Epidermal melanocyte (primary cell): ENCODE data around the gene RASGEF1C.
"Not testable (repeated sequence)": the region's sequence is repeated elsewhere in the genome, so short reads cannot be mapped to it uniquely, and the experiment has no call there.

Source experiments
- DNase-seq: peaks from one replicate; pipeline ENCODE4 v3.0.0; 2011; ENCODE audit warnings: low spot score; ENCODE audit not compliant: insufficient read length

The RASGEF1C gene

DNA sequence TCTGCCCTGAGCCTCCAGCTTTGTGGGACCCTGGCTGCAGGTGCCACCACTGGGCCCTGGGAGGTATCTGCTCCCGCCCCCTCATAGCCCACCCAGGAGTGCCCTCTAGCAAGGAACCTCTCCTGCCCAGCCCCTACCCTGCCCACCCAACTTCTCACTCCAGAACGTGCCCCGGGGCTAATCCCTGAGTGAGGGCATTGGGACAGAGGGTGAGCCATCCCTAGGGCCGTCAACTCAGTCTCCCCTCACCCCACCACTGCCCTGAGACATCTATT lies 2.7 kb upstream of the RASGEF1C start:
- DNase-seq: no peak

DNA sequence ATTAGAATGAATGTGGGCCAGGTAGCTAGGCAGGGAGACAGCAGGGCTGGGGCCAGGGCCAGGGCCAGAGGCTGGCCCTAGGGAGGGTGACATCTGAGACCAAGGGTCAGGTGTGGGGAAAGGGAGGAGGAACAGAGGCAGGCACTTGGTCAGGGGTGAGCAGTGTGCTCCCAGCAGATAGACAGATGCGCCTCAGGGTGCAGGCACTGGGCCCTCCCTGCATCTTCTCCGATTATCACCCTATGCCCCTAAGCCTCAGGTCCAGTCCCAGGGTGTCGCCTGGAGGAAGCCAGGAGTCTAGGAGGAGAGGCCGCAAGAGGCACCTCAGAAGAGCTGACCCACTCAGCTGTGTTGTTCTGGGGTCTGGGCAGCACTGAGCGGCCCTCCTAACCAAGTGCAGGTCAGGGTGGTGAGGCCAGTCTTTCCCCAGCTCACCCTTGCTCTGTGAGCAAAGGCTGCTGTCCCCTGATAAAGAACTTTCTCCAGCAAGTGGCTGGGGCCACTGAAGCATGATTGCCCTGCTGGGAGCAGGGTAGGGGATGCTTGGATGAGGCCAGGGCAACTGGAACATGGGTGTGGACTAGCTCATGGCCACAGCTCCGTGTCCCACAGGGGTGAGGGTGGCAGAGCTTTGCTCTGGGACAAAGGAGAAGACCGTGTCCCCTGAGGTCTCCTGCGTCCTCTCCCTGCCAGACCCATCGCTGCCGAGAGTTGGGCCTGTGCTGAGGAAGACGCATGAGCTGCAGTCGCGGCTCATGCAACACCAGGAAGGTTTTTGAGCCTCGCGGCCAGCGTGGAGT lies 2.1 kb upstream of the RASGEF1C start:
- no peak for DNase-seq

DNA sequence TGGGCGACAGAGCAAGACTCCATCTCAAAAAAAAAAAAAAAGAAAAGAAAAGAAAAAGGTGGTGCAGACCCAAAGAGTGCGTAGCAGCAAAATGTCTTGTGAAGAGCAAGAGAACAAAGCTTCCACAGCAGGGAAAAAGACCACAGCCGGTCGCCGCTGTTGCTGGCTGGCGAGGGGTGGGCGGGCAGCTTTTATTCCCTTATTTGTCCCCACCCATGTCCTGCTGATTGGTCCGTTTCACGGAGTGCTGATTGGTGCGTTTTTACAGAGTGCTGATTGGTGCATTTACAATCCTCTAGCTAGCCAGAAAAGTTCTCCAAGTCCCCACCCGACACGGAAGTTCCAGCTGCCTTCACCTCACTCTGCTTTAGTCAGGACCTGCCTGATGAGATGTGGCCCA lies 1.1 kb upstream of the RASGEF1C start:
- DNase-seq: not testable (repeated sequence)

GRCh38 chr5:180208435-180209081 lies 453 bp downstream of the RASGEF1C start:
- no peak for DNase-seq

GRCh38 chr5:180208038-180208434 lies 975 bp downstream of the RASGEF1C start:
- no peak for DNase-seq

DNA sequence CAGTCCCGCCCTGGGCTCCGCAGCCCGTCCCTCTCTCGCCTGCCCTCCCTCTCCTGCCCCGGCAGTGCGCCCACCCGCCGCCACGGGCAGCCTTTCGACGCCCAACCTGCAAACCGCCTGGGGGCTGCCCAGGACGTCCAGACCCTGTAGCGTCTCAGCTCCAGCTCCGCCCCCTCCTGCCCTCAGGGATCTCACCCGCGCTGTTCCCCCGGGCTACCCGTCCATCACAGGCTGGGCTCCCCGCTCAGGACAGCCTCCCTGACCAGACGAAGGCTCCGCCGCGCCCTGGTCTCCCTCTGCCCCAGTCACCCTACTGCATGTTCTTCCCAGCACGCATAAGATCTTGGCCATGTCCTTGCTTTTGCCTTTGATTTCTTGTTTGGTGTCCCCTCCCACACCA lies 1.4 kb downstream of the RASGEF1C start:
- DNase-seq: no peak

- no peak for DNase-seq
Observed at GRCh38 chr5:180206993-180207392, 2.0 kb downstream of the RASGEF1C start.

DNA sequence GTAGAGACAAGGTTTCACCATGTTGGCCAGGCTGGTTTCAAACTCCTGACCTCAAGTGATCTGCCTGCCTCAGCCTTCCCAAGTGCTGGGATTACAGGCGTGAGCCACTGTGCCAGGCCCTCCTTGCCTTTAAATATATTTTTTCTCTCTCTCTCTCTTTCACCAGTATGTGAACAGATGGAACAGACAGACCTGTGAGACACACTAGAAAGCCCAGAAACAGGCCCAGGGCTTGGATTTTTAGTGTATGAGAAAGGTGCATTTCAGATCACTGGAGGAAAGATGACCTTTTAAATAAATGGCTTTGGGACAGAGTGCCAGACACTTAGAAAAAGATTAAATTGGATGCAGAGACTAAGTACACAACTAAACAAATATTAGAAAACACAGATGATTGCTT lies 3.1 kb downstream of the RASGEF1C start:
- no peak for DNase-seq

- no peak for DNase-seq
Observed at GRCh38 chr5:180204276-180204819, 4.7 kb downstream of the RASGEF1C start.

DNA sequence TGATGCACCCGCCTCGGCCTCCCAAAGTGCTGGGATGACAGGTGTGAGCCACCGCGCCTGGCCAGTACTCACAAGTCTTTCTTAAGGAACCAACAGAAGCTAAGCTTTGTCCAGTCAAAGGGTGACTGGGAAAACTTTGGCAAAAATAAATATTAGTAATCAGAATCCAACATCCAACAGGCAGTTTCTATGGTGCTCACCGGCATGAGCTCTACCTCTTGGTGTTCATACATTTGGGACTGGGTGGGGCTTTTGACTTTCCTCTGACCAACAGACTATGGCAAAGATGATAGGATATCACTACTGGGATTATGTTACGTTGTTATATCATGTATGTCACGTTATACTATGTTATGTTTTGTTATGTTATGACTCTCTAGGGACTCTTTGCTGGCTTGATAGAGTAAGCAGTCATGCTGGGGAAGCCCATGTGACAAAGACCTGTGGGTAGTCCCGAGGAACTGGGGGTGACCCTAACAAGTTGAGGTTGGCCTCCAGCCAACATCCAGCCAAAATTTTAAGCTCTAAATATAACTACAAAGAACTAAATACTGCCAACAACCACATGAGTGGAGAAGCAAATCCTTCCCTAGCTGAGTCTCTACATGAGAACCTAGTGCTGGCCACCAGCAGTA lies 6.0 kb downstream of the RASGEF1C start:
- no peak for DNase-seq

DNA sequence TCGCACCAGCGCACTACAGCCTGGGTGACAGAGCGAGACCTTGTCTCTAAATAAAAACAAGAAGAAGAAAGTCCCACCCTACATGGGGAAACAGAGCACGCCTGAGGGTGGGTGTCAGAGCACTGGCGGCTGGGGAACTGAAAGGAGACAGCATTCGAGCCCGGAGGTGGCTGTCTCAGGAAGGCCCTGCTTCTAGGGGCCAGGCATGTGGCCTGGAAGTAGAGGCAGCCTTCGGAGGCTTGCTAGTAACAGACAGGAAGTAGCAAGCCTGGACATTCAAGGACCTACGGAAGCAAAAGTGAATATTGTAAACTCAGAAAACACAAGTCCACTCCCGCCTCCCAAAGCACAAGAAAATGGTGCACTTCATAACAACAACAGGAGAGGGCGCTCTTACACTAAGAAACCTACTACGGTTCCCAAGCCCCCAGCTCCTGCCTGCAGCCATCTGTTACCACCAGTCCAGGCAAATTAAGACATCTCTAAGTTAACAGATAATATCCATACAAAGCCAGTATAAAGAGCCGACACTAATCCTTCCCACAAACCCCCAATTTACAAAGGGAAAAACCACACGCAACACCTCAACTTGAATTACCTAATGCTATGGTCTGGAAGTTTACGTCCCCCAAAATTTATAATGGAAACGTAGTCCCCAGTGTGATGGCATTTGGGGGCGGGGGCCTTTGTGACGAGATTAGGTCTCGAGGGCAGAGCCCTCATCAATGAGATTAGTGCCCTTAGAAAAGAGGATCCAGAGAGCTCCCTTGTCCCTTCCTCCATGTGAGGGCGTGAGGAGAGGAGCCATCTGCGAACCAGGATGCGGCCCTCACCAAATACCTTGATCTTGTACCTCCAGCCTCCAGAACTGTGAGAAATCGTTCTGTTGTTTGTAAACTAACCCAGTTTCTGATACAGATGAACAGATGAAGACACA lies 7.7 kb downstream of the RASGEF1C start:
- DNase-seq: no peak

GRCh38 chr5:180199390-180199789 lies 9.6 kb downstream of the RASGEF1C start:
- DNase-seq: no peak

- DNase-seq: no peak
Observed at GRCh38 chr5:180198208-180198607, 10.8 kb downstream of the RASGEF1C start.

DNA sequence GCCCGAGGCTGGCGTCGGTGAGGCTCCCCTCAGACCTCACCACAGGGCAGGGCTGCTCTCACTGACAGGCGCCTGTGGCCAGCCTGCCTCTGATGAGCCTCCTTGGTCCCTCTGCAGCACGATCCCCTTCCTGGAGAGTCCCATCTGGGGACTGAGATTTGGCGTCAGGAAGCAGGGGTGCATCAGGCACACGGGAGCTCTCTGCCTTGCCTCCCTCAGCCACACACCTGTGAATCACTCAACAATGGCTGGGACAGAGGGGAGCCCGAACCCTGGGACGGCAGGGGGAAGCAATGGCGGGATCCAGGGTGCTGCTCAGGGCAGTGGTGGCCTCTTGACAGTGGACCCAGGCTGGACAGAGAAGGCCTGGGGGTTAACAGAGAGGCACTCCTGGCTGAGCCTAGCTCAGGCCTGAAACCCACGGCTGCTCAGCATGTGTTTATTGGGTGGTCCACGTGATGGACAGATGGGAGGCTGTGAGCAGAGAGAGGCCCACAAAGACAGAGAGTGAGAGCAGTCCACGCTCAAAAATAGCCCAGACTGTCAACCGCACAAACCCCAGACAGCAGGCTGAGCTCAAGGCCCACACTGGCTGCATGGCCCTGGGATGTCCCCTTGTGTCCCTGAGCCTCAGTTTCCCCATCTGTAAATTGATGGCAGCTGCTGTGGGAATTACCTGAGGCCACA lies 11.9 kb downstream of the RASGEF1C start:
- no peak for DNase-seq

- DNase-seq: no peak
Observed at GRCh38 chr5:180194410-180195345, 14.3 kb downstream of the RASGEF1C start.

- no peak for DNase-seq
Observed at GRCh38 chr5:180193749-180194375, 15.1 kb downstream of the RASGEF1C start.

- DNase-seq: no peak
Observed at GRCh38 chr5:180191716-180192115, 17.3 kb downstream of the RASGEF1C start.

GRCh38 chr5:180187767-180188166 lies 21.2 kb downstream of the RASGEF1C start:
- no peak for DNase-seq

DNA sequence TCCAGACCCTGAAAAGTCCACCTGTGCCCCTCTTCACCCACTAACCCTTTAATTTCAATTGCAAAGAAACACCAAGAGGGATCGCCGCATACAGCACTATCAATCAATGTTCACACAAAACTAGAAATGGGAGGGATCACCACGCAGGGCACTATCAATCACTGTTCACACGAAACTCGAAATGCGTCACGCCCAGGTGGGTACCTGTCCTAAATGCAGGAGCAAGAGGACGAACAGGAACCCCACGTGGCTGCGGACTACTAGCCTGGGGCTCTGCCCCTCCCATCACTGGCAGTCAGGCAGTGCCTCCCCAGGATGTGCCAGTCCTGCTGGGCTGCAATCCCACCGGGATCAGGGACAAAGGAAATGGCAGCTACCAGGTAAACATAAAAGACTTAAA lies 28.2 kb downstream of the RASGEF1C start:
- no peak for DNase-seq
